ENCODE measurements around the gene KANK3.

- TF ChIP-seq POLR2A (IDR thresholded peaks at IDR 0.05; ENCODE audit: low read depth, low read length) (no peak), POLR2AphosphoS5 (IDR thresholded peaks at IDR 0.05; ENCODE audit: low read depth, low read length) (no peak)
Measured at GRCh38 chr19:8307400-8307964, 35.6 kb downstream of the KANK3 start.

Data from GM12891 (cell line).